Liver (tissue), 9 donors: Measurements from ENCODE around the gene LINGO4. TPM values are rescaled to one million over a fixed set of nuclear protein-coding genes. Genes with fewer than 3 reads are reported as not detected.
A peak's percentile ranks its signal among the peaks of the same experiment; 100 is the strongest.

Experiments used
- DNase-seq: peaks from one replicate; pipeline ENCODE4 v3.0.0-alpha.2; 2017; ENCODE audit warnings: low spot score
- H3K27ac ChIP-seq, 2 donors: one replicate each; pipeline ENCODE4 v1.7.0; 2013; ENCODE audit warnings: inconsistent platforms in 2 of 2, low read length in 2 of 2, control low read depth in 1 of 2, low read depth in 1 of 2, mild to moderate bottlenecking in 1 of 2
- H3K27me3 ChIP-seq, 4 donors: one replicate each; pipeline versions ENCODE4 v1.6.1 to v1.7.0; 2013; ENCODE audit warnings: low read length in 3 of 4, inconsistent platforms in 1 of 4, mild to moderate bottlenecking in 1 of 4, moderate library complexity in 1 of 4; ENCODE audit not compliant: control insufficient read depth in 4 of 4, insufficient read depth in 4 of 4
- H3K36me3 ChIP-seq, 4 donors: one replicate each; pipeline versions ENCODE4 v1.6.1 to v1.7.0; 2013; ENCODE audit warnings: low read length in 3 of 4, mild to moderate bottlenecking in 3 of 4, low read depth in 1 of 4, moderate library complexity in 1 of 4; ENCODE audit not compliant: control insufficient read depth in 4 of 4, insufficient read depth in 3 of 4
- H3K4me1 ChIP-seq, 4 donors: one replicate each; pipeline versions ENCODE4 v1.6.1 to v1.7.0; 2013; ENCODE audit warnings: low read length in 3 of 4, mild to moderate bottlenecking in 3 of 4, moderate library complexity in 1 of 4; ENCODE audit not compliant: control insufficient read depth in 4 of 4, insufficient read depth in 4 of 4
- H3K4me3 ChIP-seq, 3 donors: one replicate each; pipeline versions ENCODE4 v1.6.1 to v1.7.0; 2013; ENCODE audit warnings: low read length in 3 of 3, control low read depth in 1 of 3, low read depth in 1 of 3, mild to moderate bottlenecking in 1 of 3
- H3K9ac ChIP-seq, 2 donors: one replicate each; pipeline ENCODE4 v1.7.0; 2013; ENCODE audit warnings: low read length in 2 of 2, mild to moderate bottlenecking in 2 of 2, moderate library complexity in 2 of 2, control low read depth in 1 of 2, low read depth in 1 of 2
- H3K9me3 ChIP-seq, 4 donors: one replicate each; pipeline versions ENCODE4 v1.6.1 to v1.7.0; 2013; ENCODE audit warnings: low read length in 3 of 4; ENCODE audit not compliant: control insufficient read depth in 4 of 4
- FOXA2 ChIP-seq: IDR thresholded peaks from 2 replicates; pipeline ENCODE4 v1.6.1; 2016; ENCODE audit warnings: antibody characterized with exemption
- HNF4A ChIP-seq, 2 donors: conservative IDR thresholded peaks; 2 replicates each; pipeline ENCODE4 v1.6.1; 2016; ENCODE audit warnings: antibody characterized with exemption in 2 of 2, mild to moderate bottlenecking in 2 of 2
- JUND ChIP-seq, 2 donors: IDR thresholded peaks; 2 replicates each; pipeline ENCODE4 v1.6.1; 2016; ENCODE audit warnings: antibody characterized with exemption in 2 of 2
- NR2F2 ChIP-seq: IDR thresholded peaks from 2 replicates; pipeline ENCODE4 v1.6.1; 2016; ENCODE audit warnings: antibody characterized with exemption
- RAD21 ChIP-seq, 2 donors: IDR thresholded peaks; 2 replicates each; pipeline ENCODE4 v1.6.1; 2016; ENCODE audit warnings: antibody characterized with exemption in 2 of 2, mild to moderate bottlenecking in 2 of 2
- REST ChIP-seq: IDR thresholded peaks from 2 replicates; pipeline ENCODE4 v1.6.1; 2016; ENCODE audit warnings: antibody characterized with exemption, mild to moderate bottlenecking
- RXRA ChIP-seq, 2 donors: IDR thresholded peaks; 2 replicates each; pipeline ENCODE4 v1.6.1; 2017 to 2018; ENCODE audit warnings: antibody characterized with exemption in 2 of 2, mild to moderate bottlenecking in 1 of 2
- SP1 ChIP-seq: IDR thresholded peaks from 2 replicates; pipeline ENCODE4 v1.6.1; 2018; ENCODE audit warnings: antibody characterized with exemption, mild to moderate bottlenecking
- TAF1 ChIP-seq: conservative IDR thresholded peaks from 2 replicates; pipeline ENCODE4 v1.6.1; 2016; ENCODE audit warnings: antibody characterized with exemption, mild to moderate bottlenecking
- YY1 ChIP-seq: IDR thresholded peaks from 2 replicates; pipeline ENCODE4 v1.6.1; 2016; ENCODE audit warnings: antibody characterized with exemption, mild to moderate bottlenecking
- WGBS: extraction: QIAGEN DNeasy Blood & Tissue Kit; methylation state at CpG from one replicate; pipeline ENCODE4 v1.1.7; 2013; 5-methylcytosine and 5-hydroxymethylcytosine counted together
- polyA plus RNA-seq, 2 donors: library from polyadenylated mRNA; stranded (reverse) in 1 of 2; unstranded in 1 of 2; fragments of 200-250 nt in 1 of 2; fragments of >200 nt in 1 of 2; fragmentation: Nextera tagmentation in 1 of 2; extraction: Ambion mirVana in 1 of 2; gene quantifications; one replicate each; pipeline versions ENCODE4 v1.2.1 to v1.2.3, GENCODE V29; 2013 to 2015
- total RNA-seq, 2 donors: library from RNA; depleted of rRNA; stranded (reverse); fragments of >200 nt; gene quantifications; one replicate each; pipeline ENCODE4 v1.2.3, GENCODE V29; 2014
- TF ChIP-seq, protein P1 (sequence below): IDR thresholded peaks from 2 replicates; pipeline ENCODE4 v1.6.1; 2016; ENCODE audit warnings: antibody characterized with exemption
- TF ChIP-seq, protein P2 (sequence below): fragments of 150-350 bp; IDR thresholded peaks from 2 replicates; pipeline ENCODE4 v1.5.1; 2017; ENCODE audit warnings: improper control_type of control experiment, low read depth, low read length; ENCODE audit not compliant: missing input control
- TF ChIP-seq, protein P3 (sequence below): IDR thresholded peaks from 2 replicates; pipeline ENCODE4 v1.6.1; 2016; ENCODE audit warnings: antibody characterized with exemption
- donor health status: healthy.
- donor health status: healthy.
- donor health status: healthy.
- donor health status: healthy.
- donor health status: healthy.

LINGO4 gene
- total and polyA plus RNA-seq, 4 donors, result 0.05 to 0.50 (median 0.09) TPM; not detected in 1

- no peak for TF ChIP-seq FOXA2
- TF ChIP-seq, protein P1, sequence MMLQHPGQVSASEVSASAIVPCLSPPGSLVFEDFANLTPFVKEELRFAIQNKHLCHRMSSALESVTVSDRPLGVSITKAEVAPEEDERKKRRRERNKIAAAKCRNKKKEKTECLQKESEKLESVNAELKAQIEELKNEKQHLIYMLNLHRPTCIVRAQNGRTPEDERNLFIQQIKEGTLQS, result no peak
- no peak for TF ChIP-seq RAD21 (IDR thresholded peaks at IDR 0.05)
These were observed 17.2 kb upstream of the LINGO4 start (continued) for GRCh38 chr1:151822404-151822803.

DNA sequence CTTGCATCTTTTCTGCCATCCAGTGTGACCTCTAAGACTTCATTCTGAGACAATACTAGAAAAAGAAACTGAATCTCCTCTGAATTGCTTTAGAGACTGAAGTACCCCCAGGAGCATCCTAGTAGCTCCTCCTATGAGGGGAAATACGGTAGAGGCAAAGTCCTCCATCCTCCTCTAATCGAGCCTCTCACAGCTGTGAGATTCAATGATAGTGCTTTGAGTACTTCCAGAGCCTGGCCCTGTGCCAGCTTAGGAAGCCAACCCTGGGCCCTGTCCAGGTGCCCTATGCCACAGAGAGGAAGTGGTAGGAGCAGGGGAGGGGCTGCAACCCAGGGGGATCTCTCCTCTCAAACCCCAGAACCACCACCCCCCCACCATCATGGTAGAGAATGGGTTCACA, 15.7 kb upstream of the LINGO4 start:
- Histone ChIP-seq H3K4me3 (no peak overlapping the region), H3K27me3 (no peaks in the 10 kb centered on the region), H3K9ac (no peak overlapping the region), H3K4me1 (peaks cover 12 to 86% (median 53%) of the 10 kb centered on the region in 4 donors), H3K36me3 (peaks cover 2 to 14% (median 11%) of the 10 kb centered on the region in 4 donors), H3K27ac (peak overlapping the region; percentile 3 to 5), H3K9me3 (no peaks in the 10 kb centered on the region)
- 7% methylated on average over 2 of the region's 2 CpGs for WGBS
- TF ChIP-seq SP1 (peak; percentile 19), REST (no peak), HNF4A (conservative IDR thresholded peaks at IDR 0.05) (peak; percentile 57 to 71), RXRA (IDR thresholded peaks at IDR 0.05) (peak; percentile 34 to 51)
- TF ChIP-seq, protein P2, sequence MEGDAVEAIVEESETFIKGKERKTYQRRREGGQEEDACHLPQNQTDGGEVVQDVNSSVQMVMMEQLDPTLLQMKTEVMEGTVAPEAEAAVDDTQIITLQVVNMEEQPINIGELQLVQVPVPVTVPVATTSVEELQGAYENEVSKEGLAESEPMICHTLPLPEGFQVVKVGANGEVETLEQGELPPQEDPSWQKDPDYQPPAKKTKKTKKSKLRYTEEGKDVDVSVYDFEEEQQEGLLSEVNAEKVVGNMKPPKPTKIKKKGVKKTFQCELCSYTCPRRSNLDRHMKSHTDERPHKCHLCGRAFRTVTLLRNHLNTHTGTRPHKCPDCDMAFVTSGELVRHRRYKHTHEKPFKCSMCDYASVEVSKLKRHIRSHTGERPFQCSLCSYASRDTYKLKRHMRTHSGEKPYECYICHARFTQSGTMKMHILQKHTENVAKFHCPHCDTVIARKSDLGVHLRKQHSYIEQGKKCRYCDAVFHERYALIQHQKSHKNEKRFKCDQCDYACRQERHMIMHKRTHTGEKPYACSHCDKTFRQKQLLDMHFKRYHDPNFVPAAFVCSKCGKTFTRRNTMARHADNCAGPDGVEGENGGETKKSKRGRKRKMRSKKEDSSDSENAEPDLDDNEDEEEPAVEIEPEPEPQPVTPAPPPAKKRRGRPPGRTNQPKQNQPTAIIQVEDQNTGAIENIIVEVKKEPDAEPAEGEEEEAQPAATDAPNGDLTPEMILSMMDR, result no peak
- DNase-seq, result no peak

DNA sequence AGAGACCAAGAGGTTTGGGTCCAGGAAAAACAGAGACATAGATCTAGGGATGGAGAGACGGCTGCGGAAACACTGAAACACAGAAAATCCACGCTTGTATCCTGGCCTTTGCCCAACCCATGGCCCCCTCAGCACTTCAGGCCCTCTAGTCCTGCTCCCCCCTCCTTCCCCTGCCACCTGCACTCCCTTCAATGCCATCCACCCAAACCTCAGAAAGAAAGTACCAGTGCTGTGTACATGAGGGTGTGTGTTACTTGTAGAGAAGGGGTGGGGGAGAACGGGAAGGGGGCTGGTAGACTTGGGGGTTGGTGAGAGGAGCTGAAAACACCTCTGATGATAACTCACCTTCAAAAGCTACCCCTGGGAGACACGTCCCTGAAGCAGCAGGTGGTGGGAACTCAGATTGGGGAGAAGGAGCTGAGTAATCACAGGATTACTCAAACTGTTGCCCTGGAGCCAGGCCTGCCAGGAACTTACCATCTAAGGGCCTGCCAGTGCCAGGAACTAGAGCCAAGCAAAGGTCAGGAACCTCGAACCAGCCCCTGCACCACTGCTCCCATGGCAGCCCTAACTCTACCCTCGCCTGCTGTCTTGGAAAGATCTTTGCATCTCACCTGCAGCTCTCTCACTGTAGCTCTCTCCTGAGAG, 14.9 kb upstream of the LINGO4 start:
- peak overlapping the region; percentile 58 to 86 for H3K27ac ChIP-seq
- H3K36me3 ChIP-seq, result peaks cover 2 to 19% (median 15%) of the 10 kb centered on the region in 4 donors
- no peaks in the 10 kb centered on the region for H3K27me3 ChIP-seq
- no peak for DNase-seq
- 61% methylated on average over 7 of the region's 7 CpGs for WGBS
- H3K4me1 ChIP-seq, result peaks cover 12 to 77% (median 50%) of the 10 kb centered on the region in 4 donors
- H3K9me3 ChIP-seq, result no peaks in the 10 kb centered on the region
- no peak overlapping the region for H3K4me3 ChIP-seq
- H3K9ac ChIP-seq, result no peak overlapping the region
- TF ChIP-seq, protein P2, result no peak
- TF ChIP-seq RXRA (IDR thresholded peaks at IDR 0.05) (peak; percentile 79 to 81), RAD21 (IDR thresholded peaks at IDR 0.05) (peak in 1 of 2 donors; percentile 9), JUND (IDR thresholded peaks at IDR 0.05) (peak in 1 of 2 donors; percentile 71), NR2F2 (no peak), FOXA2 (peak; percentile 17), SP1 (peak; percentile 17), REST (no peak), HNF4A (conservative IDR thresholded peaks at IDR 0.05) (peak; percentile 45 to 65), YY1 (peak; percentile 37), TAF1 (no peak)
- TF ChIP-seq, protein P3, sequence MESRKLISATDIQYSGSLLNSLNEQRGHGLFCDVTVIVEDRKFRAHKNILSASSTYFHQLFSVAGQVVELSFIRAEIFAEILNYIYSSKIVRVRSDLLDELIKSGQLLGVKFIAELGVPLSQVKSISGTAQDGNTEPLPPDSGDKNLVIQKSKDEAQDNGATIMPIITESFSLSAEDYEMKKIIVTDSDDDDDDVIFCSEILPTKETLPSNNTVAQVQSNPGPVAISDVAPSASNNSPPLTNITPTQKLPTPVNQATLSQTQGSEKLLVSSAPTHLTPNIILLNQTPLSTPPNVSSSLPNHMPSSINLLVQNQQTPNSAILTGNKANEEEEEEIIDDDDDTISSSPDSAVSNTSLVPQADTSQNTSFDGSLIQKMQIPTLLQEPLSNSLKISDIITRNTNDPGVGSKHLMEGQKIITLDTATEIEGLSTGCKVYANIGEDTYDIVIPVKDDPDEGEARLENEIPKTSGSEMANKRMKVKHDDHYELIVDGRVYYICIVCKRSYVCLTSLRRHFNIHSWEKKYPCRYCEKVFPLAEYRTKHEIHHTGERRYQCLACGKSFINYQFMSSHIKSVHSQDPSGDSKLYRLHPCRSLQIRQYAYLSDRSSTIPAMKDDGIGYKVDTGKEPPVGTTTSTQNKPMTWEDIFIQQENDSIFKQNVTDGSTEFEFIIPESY, result no peak
- TF ChIP-seq, protein P1, result no peak
